SK-N-SH (cell line): ENCODE results near the gene CEBPG. TPM values are rescaled to one million over a fixed set of nuclear protein-coding genes. Genes with fewer than 3 reads are reported as not detected.

Experiments used
- CTCF ChIA-PET: fragments of 300-600, 350-600 bp; formaldehyde crosslinking; extraction: SDS; loops from one replicate; lab custom pipeline; 2021; lab: Yijun Ruan, JAX
- POLR2A ChIA-PET: fragments of 350-600 bp; sonication (Branson Sonifier 250); formaldehyde crosslinking; extraction: SDS; loops from one replicate; lab custom pipeline; 2020; ENCODE audit warnings: antibody characterized with exemption, inconsistent platforms; lab: Yijun Ruan, JAX
- DNase-seq: peaks from one replicate; pipeline ENCODE4 v3.0.0; 2012
- H2AFZ ChIP-seq: fragments of 200-600 bp; sonication (generic); 2 replicates; pipeline ENCODE4 v1.8.1; 2016; ENCODE audit warnings: antibody characterized with exemption, mild to moderate bottlenecking, low read depth
- H3F3A ChIP-seq: fragments of 200-600 bp; sonication (generic); replicated peaks from 2 replicates; pipeline ENCODE3; 2016; ENCODE audit warnings: antibody characterized with exemption, mild to moderate bottlenecking; ENCODE audit not compliant: insufficient read depth
- H3K27ac ChIP-seq, 2 experiments: fragments of 200-500 bp in 1 of 2; fragments of 200-600 bp in 1 of 2; sonication (Bioruptor generic) in 1 of 2; sonication (generic), shearing (Covaris generic) in 1 of 2; 2 replicates each; pipeline versions ENCODE4 v1.5.1 to v1.6.1; 2014 to 2016; ENCODE audit warnings: low read depth in 2 of 2, inconsistent platforms in 1 of 2, low read length in 1 of 2, mild to moderate bottlenecking in 1 of 2, mixed read lengths in 1 of 2
- H3K27me3 ChIP-seq: fragments of 200-600 bp; sonication (generic), shearing (Covaris generic); 2 replicates; pipeline ENCODE4 v1.6.1; 2016; ENCODE audit warnings: mixed run types; ENCODE audit not compliant: insufficient read depth
- H3K36me3 ChIP-seq, 2 experiments: fragments of 200-500 bp in 1 of 2; fragments of 200-600 bp in 1 of 2; sonication (Bioruptor generic) in 1 of 2; sonication (generic) in 1 of 2; replicated peaks in 1 of 2; 2 replicates each; pipeline versions ENCODE3 to v1.5.1; 2014 to 2016; ENCODE audit warnings: low read length in 1 of 2, mild to moderate bottlenecking in 1 of 2; ENCODE audit not compliant: insufficient read depth in 2 of 2, control insufficient read depth in 1 of 2
- H3K4me1 ChIP-seq, 2 experiments: fragments of 200-500 bp in 1 of 2; fragments of 200-600 bp in 1 of 2; sonication (Bioruptor generic) in 1 of 2; sonication (generic), shearing (Covaris generic) in 1 of 2; 2 replicates each; pipeline versions ENCODE4 v1.5.1 to v1.6.1; 2014 to 2016; ENCODE audit warnings: low read depth in 1 of 2, low read length in 1 of 2, mixed run types in 1 of 2; ENCODE audit not compliant: insufficient read depth in 2 of 2, control insufficient read depth in 1 of 2
- H3K4me2 ChIP-seq: fragments of 200-600 bp; sonication (generic), shearing (Covaris generic); 2 replicates; pipeline ENCODE4 v1.6.1; 2017; ENCODE audit warnings: mixed run types
- H3K4me3 ChIP-seq, 2 experiments: fragments of 200-500 bp in 1 of 2; fragments of 200-600 bp in 1 of 2; sonication (Bioruptor generic) in 1 of 2; sonication (generic), shearing (Covaris generic) in 1 of 2; 2 replicates each; pipeline versions ENCODE4 v1.5.1 to v1.8.1; 2014 to 2016; ENCODE audit warnings: low read depth in 2 of 2, inconsistent platforms in 1 of 2, low read length in 1 of 2, mild to moderate bottlenecking in 1 of 2, mixed read lengths in 1 of 2, moderate library complexity in 1 of 2
- H3K79me2 ChIP-seq: fragments of 200-600 bp; sonication (generic); 2 replicates; pipeline ENCODE4 v1.8.1; 2017; ENCODE audit warnings: mild to moderate bottlenecking; ENCODE audit not compliant: insufficient read depth
- H3K9ac ChIP-seq: fragments of 200-600 bp; sonication (generic); 2 replicates; pipeline ENCODE4 v1.6.1; 2017; ENCODE audit warnings: mixed run types
- H3K9me2 ChIP-seq: fragments of 200-600 bp; sonication (generic); 2 replicates; pipeline ENCODE4 v1.6.1; 2017; ENCODE audit warnings: mixed run types
- H3K9me3 ChIP-seq: fragments of 200-600 bp; sonication (generic); 2 replicates; pipeline ENCODE4 v1.6.1; 2017; ENCODE audit warnings: mixed run types, mild to moderate bottlenecking, moderate library complexity
- H4K20me1 ChIP-seq: fragments of 200-600 bp; sonication (generic); 2 replicates; pipeline ENCODE4 v1.6.1; 2017; ENCODE audit warnings: mild to moderate bottlenecking, mixed run types; ENCODE audit not compliant: insufficient read depth
- ELF1 ChIP-seq: IDR thresholded peaks from 2 replicates; pipeline ENCODE4 v1.4.0; 2012
- EP300 ChIP-seq, 2 experiments: IDR thresholded peaks; 2 replicates each; pipeline versions ENCODE4 v1.4.0 to v1.6.1; 2012; ENCODE audit warnings: borderline replicate concordance in 1 of 2, low read depth in 1 of 2, low read length in 1 of 2
- FOSL2 ChIP-seq: IDR thresholded peaks from 2 replicates; pipeline ENCODE4 v1.4.0; 2012; ENCODE audit warnings: low read depth, mild to moderate bottlenecking, moderate library complexity, borderline replicate concordance
- FOXM1 ChIP-seq: IDR thresholded peaks from 2 replicates; pipeline ENCODE4 v1.4.0; 2012; ENCODE audit warnings: low read depth, mild to moderate bottlenecking
- GATA2 ChIP-seq: sonication (generic); formaldehyde crosslinking; IDR thresholded peaks from 2 replicates; pipeline ENCODE4 v1.5.0; 2020; ENCODE audit warnings: mild to moderate bottlenecking, missing genetic modification reagents
- JUND ChIP-seq: IDR thresholded peaks from 2 replicates; pipeline ENCODE4 v1.4.0; 2012
- MXI1 ChIP-seq: IDR thresholded peaks from 2 replicates; pipeline ENCODE4 v1.6.1; 2012; ENCODE audit warnings: mild to moderate bottlenecking, low read depth, low read length, improper control_type of control experiment
- NFIC ChIP-seq: IDR thresholded peaks from 2 replicates; pipeline ENCODE4 v1.4.0; 2012; ENCODE audit warnings: borderline replicate concordance
- NRF1 ChIP-seq: IDR thresholded peaks from 2 replicates; pipeline ENCODE4 v1.6.1; 2012; ENCODE audit warnings: low read depth, mild to moderate bottlenecking, low read length
- POLR2AphosphoS5 ChIP-seq: IDR thresholded peaks from 2 replicates; pipeline ENCODE4 v1.6.1; 2012; ENCODE audit warnings: low read depth, low read length
- RAD21 ChIP-seq: IDR thresholded peaks from 2 replicates; pipeline ENCODE4 v1.6.1; 2012; ENCODE audit warnings: mild to moderate bottlenecking, low read length
- RFX5 ChIP-seq: IDR thresholded peaks from 2 replicates; pipeline ENCODE4 v1.6.1; 2012; ENCODE audit warnings: mild to moderate bottlenecking, improper control_type of control experiment, low read length
- RXRA ChIP-seq: IDR thresholded peaks from 2 replicates; pipeline ENCODE4 v1.4.0; 2012; ENCODE audit warnings: low read depth, mild to moderate bottlenecking, borderline replicate concordance
- SMC3 ChIP-seq: IDR thresholded peaks from 2 replicates; pipeline ENCODE4 v1.6.1; 2012; ENCODE audit warnings: low read depth, low read length, improper control_type of control experiment
- TAF1 ChIP-seq: IDR thresholded peaks from 2 replicates; pipeline ENCODE4 v1.6.1; 2012; ENCODE audit warnings: low read depth, mild to moderate bottlenecking, low read length, moderate library complexity, borderline replicate concordance
- WGBS: methylation state at CpG from one replicate; pipeline ENCODE4 v1.1.6; 2017; ENCODE audit warnings: low lambda C conversion rate; 5-methylcytosine and 5-hydroxymethylcytosine counted together
- polyA plus RNA-seq, 3 experiments: library from polyadenylated mRNA; depleted of rRNA; stranded (reverse); fragments of >200 nt; gene quantifications; 2 replicates each; pipeline ENCODE4 v1.2.3, GENCODE V29; 2012
- TF ChIP-seq, protein P1 (sequence below): fragments of 200-600 bp; sonication (generic); IDR thresholded peaks from 2 replicates; pipeline ENCODE4 v1.6.1; 2017; ENCODE audit warnings: antibody characterized with exemption, mild to moderate bottlenecking, moderate library complexity
- TF ChIP-seq, protein P2 (sequence below): IDR thresholded peaks from 2 replicates; pipeline ENCODE4; 2012
- TF ChIP-seq, protein P3 (sequence below): fragments of 150-350 bp; IDR thresholded peaks from 2 replicates; pipeline ENCODE4 v1.6.1; 2017; ENCODE audit warnings: antibody characterized with exemption, low read length, low read depth, borderline replicate concordance
- TF ChIP-seq, protein P4 (sequence below): IDR thresholded peaks from 2 replicates; pipeline ENCODE4 v1.4.0; 2012; ENCODE audit warnings: low read depth, borderline replicate concordance
- TF ChIP-seq, protein P5 (sequence below): IDR thresholded peaks from 2 replicates; pipeline ENCODE4 v1.4.0; 2012; ENCODE audit warnings: low read depth, borderline replicate concordance
- TF ChIP-seq, protein P6 (sequence below): IDR thresholded peaks from 2 replicates; pipeline ENCODE4 v1.6.1; 2012; ENCODE audit warnings: mild to moderate bottlenecking, low read depth, low read length, moderate library complexity

The CEBPG gene
- polyA plus RNA-seq, 1 of the 3 experiments (the other 2 are of a cell fraction): 9.1 TPM

DNA sequence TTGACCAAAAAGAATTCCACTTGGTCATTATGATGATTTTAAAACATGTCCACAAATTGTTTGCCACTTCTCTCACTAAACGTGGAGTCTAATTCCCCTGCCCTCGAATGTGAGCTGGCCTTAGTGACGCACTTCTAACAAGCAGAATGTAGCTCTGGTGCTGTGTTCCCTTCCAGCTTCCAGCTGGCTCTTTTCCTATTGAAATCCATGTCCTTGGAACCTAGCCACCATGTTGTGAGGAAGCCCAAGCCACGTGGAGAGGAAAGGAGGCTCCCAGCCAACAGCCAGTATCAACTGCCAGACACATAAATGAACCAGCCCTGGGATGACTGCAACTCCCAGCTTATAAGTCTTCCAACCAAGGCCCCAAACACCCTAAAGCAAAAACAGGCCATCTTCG, 47.6 kb upstream of the CEBPG start (continued):
- TF ChIP-seq, protein P1, sequence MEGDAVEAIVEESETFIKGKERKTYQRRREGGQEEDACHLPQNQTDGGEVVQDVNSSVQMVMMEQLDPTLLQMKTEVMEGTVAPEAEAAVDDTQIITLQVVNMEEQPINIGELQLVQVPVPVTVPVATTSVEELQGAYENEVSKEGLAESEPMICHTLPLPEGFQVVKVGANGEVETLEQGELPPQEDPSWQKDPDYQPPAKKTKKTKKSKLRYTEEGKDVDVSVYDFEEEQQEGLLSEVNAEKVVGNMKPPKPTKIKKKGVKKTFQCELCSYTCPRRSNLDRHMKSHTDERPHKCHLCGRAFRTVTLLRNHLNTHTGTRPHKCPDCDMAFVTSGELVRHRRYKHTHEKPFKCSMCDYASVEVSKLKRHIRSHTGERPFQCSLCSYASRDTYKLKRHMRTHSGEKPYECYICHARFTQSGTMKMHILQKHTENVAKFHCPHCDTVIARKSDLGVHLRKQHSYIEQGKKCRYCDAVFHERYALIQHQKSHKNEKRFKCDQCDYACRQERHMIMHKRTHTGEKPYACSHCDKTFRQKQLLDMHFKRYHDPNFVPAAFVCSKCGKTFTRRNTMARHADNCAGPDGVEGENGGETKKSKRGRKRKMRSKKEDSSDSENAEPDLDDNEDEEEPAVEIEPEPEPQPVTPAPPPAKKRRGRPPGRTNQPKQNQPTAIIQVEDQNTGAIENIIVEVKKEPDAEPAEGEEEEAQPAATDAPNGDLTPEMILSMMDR: no peak
- TF ChIP-seq TAF1 (no peak), FOSL2 (no peak), JUND (no peak), POLR2AphosphoS5 (no peak), NFIC (no peak), MXI1 (no peak), NRF1 (no peak), RAD21 (no peak)
- TF ChIP-seq, protein P2, sequence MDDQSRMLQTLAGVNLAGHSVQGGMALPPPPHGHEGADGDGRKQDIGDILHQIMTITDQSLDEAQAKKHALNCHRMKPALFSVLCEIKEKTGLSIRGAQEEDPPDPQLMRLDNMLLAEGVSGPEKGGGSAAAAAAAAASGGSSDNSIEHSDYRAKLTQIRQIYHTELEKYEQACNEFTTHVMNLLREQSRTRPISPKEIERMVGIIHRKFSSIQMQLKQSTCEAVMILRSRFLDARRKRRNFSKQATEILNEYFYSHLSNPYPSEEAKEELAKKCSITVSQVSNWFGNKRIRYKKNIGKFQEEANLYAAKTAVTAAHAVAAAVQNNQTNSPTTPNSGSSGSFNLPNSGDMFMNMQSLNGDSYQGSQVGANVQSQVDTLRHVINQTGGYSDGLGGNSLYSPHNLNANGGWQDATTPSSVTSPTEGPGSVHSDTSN: no peak
- TF ChIP-seq, protein P3, sequence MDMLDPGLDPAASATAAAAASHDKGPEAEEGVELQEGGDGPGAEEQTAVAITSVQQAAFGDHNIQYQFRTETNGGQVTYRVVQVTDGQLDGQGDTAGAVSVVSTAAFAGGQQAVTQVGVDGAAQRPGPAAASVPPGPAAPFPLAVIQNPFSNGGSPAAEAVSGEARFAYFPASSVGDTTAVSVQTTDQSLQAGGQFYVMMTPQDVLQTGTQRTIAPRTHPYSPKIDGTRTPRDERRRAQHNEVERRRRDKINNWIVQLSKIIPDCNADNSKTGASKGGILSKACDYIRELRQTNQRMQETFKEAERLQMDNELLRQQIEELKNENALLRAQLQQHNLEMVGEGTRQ: no peak

DNA sequence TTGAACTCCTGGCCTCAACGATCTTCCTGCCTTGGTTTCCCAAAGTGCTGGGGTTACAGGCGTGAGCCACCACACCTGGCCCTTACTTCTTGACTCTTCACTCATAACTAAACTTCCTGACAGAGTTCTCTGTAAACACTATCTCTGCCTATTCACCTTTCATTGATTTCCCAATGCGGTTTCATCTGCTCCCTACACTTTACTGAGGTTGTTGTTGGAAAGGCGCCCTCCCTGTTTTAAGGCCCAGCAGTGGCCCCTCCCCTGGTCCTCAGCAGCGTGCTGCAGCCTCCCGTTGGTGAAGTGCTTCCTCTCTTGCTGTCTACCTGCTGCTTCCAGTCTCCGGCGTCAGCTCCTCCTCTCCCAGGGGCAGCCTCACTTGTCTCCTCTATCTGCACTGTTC, 44.4 kb upstream of the CEBPG start:
- ChIA-PET CTCF (no interaction called here), POLR2A (no interaction called here)
- no peaks in the 10 kb centered on the region for H3K9me3 ChIP-seq
- H3K4me3 ChIP-seq: no peak overlapping the region
- no peaks in the 10 kb centered on the region for H3K9me2 ChIP-seq
- H3K79me2 ChIP-seq: no peaks in the 10 kb centered on the region
- 36% methylated on average over 8 of the region's 8 CpGs for WGBS
- no peaks in the 10 kb centered on the region for H3K27me3 ChIP-seq
- no peak overlapping the region for H2AFZ ChIP-seq
- H3K4me2 ChIP-seq: no peak overlapping the region
- H3K9ac ChIP-seq: no peak overlapping the region
- H3F3A ChIP-seq: no peaks in the 10 kb centered on the region
- H4K20me1 ChIP-seq: no peaks in the 10 kb centered on the region
- no peak overlapping the region for H3K27ac ChIP-seq
- no peaks in the 10 kb centered on the region for H3K4me1 ChIP-seq
- no peaks in the 10 kb centered on the region for H3K36me3 ChIP-seq
- DNase-seq: no peak
- TF ChIP-seq FOSL2 (no peak), EP300 (IDR thresholded peaks at IDR 0.05; ENCODE audit: borderline replicate concordance in 1 of 2, low read depth in 1 of 2, low read length in 1 of 2) (no peak), NFIC (no peak), GATA2 (CRISPR knock-in tag) (no peak), FOXM1 (no peak), SMC3 (no peak), RXRA (no peak), ELF1 (no peak), RFX5 (no peak)
- TF ChIP-seq, protein P4, sequence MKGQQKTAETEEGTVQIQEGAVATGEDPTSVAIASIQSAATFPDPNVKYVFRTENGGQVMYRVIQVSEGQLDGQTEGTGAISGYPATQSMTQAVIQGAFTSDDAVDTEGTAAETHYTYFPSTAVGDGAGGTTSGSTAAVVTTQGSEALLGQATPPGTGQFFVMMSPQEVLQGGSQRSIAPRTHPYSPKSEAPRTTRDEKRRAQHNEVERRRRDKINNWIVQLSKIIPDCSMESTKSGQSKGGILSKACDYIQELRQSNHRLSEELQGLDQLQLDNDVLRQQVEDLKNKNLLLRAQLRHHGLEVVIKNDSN: no peak
- TF ChIP-seq, protein P5, sequence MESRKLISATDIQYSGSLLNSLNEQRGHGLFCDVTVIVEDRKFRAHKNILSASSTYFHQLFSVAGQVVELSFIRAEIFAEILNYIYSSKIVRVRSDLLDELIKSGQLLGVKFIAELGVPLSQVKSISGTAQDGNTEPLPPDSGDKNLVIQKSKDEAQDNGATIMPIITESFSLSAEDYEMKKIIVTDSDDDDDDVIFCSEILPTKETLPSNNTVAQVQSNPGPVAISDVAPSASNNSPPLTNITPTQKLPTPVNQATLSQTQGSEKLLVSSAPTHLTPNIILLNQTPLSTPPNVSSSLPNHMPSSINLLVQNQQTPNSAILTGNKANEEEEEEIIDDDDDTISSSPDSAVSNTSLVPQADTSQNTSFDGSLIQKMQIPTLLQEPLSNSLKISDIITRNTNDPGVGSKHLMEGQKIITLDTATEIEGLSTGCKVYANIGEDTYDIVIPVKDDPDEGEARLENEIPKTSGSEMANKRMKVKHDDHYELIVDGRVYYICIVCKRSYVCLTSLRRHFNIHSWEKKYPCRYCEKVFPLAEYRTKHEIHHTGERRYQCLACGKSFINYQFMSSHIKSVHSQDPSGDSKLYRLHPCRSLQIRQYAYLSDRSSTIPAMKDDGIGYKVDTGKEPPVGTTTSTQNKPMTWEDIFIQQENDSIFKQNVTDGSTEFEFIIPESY: no peak
- TF ChIP-seq, protein P6, sequence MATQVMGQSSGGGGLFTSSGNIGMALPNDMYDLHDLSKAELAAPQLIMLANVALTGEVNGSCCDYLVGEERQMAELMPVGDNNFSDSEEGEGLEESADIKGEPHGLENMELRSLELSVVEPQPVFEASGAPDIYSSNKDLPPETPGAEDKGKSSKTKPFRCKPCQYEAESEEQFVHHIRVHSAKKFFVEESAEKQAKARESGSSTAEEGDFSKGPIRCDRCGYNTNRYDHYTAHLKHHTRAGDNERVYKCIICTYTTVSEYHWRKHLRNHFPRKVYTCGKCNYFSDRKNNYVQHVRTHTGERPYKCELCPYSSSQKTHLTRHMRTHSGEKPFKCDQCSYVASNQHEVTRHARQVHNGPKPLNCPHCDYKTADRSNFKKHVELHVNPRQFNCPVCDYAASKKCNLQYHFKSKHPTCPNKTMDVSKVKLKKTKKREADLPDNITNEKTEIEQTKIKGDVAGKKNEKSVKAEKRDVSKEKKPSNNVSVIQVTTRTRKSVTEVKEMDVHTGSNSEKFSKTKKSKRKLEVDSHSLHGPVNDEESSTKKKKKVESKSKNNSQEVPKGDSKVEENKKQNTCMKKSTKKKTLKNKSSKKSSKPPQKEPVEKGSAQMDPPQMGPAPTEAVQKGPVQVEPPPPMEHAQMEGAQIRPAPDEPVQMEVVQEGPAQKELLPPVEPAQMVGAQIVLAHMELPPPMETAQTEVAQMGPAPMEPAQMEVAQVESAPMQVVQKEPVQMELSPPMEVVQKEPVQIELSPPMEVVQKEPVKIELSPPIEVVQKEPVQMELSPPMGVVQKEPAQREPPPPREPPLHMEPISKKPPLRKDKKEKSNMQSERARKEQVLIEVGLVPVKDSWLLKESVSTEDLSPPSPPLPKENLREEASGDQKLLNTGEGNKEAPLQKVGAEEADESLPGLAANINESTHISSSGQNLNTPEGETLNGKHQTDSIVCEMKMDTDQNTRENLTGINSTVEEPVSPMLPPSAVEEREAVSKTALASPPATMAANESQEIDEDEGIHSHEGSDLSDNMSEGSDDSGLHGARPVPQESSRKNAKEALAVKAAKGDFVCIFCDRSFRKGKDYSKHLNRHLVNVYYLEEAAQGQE: no peak
- TF ChIP-seq, protein P2: no peak
